IMR-90 (cell line): Measurements from ENCODE around the gene PCYT2.

ENCODE experiments used
- CTCF ChIP-seq: conservative IDR thresholded peaks from 2 replicates; pipeline ENCODE4 v1.5.1; 2012; ENCODE audit warnings: mild to moderate bottlenecking, low read depth, low read length, improper control_type of control experiment
- MAZ ChIP-seq: IDR thresholded peaks from 2 replicates; pipeline ENCODE4 v1.6.1; 2012; ENCODE audit warnings: low read depth, mild to moderate bottlenecking, low read length, improper control_type of control experiment, moderate library complexity, borderline replicate concordance
- MXI1 ChIP-seq: IDR thresholded peaks from 2 replicates; pipeline ENCODE4 v1.6.1; 2012; ENCODE audit warnings: low read depth, mild to moderate bottlenecking, low read length, moderate library complexity, borderline replicate concordance

GRCh38 chr17:81858967-81859905 is 52.0 kb downstream of the PCYT2 start:
- no peak for TF ChIP-seq CTCF
- no peak for TF ChIP-seq MAZ
- TF ChIP-seq MXI1 = no peak
